Panc1 (cell line): ENCODE data around the gene FAM174A.

Experiments
- POLR2AphosphoS5 ChIP-seq: IDR thresholded peaks from 2 replicates; pipeline ENCODE4 v1.6.1; 2012; ENCODE audit warnings: mild to moderate bottlenecking, low read depth, low read length, moderate library complexity
- TF ChIP-seq, protein P1 (sequence below): fragments of 450-650 bp; IDR thresholded peaks from 2 replicates; pipeline ENCODE4 v1.5.1; 2017; ENCODE audit warnings: mild to moderate bottlenecking

DNA sequence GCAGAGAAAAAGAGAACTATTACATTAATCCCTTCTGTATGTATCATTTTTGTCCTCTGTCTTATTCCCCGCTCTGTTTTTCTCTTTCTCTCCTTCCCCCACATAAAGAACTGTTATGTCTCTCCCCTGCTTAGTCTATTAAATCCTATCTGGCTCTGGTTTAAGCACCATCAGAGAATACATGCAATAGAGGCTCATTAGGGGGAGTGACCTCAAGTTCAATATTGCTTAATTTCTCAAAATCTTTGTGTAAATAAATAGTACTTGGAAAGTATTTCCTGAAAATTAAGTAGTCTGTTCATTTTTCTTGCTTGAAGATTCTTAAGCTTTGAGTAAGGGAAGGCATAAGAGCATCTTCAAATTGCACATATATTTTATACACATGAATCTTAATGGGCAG lies 41.2 kb upstream of the FAM174A start:
- TF ChIP-seq, protein P1, sequence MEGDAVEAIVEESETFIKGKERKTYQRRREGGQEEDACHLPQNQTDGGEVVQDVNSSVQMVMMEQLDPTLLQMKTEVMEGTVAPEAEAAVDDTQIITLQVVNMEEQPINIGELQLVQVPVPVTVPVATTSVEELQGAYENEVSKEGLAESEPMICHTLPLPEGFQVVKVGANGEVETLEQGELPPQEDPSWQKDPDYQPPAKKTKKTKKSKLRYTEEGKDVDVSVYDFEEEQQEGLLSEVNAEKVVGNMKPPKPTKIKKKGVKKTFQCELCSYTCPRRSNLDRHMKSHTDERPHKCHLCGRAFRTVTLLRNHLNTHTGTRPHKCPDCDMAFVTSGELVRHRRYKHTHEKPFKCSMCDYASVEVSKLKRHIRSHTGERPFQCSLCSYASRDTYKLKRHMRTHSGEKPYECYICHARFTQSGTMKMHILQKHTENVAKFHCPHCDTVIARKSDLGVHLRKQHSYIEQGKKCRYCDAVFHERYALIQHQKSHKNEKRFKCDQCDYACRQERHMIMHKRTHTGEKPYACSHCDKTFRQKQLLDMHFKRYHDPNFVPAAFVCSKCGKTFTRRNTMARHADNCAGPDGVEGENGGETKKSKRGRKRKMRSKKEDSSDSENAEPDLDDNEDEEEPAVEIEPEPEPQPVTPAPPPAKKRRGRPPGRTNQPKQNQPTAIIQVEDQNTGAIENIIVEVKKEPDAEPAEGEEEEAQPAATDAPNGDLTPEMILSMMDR = no peak
- no peak for TF ChIP-seq POLR2AphosphoS5
